Ishikawa (cell line): ENCODE data around the gene NAAA.

ENCODE experiments used
- CEBPB ChIP-seq: IDR thresholded peaks from 2 replicates; pipeline ENCODE4 v1.6.1; 2012
- CREB1 ChIP-seq: IDR thresholded peaks from 2 replicates; pipeline ENCODE4 v1.6.1; 2012; ENCODE audit warnings: low read depth
- EGR1 ChIP-seq: IDR thresholded peaks from 2 replicates; pipeline ENCODE4 v1.6.1; 2012
- EP300 ChIP-seq: IDR thresholded peaks from 2 replicates; pipeline ENCODE4 v1.6.1; 2012; ENCODE audit warnings: borderline replicate concordance
- MAX ChIP-seq: IDR thresholded peaks from 2 replicates; pipeline ENCODE4 v1.6.1; 2012
- RAD21 ChIP-seq: IDR thresholded peaks from 2 replicates; pipeline ENCODE4 v1.6.1; 2012; ENCODE audit warnings: low read depth
- REST ChIP-seq: IDR thresholded peaks from 2 replicates; pipeline ENCODE4 v1.6.1; 2012; ENCODE audit warnings: low read depth, mild to moderate bottlenecking
- TAF1 ChIP-seq: IDR thresholded peaks from 2 replicates; pipeline ENCODE4 v1.6.1; 2012; ENCODE audit warnings: low read depth, mild to moderate bottlenecking
- TCF12 ChIP-seq: IDR thresholded peaks from 2 replicates; pipeline ENCODE4 v1.6.1; 2012; ENCODE audit warnings: low read depth
- TEAD4 ChIP-seq: IDR thresholded peaks from 2 replicates; pipeline ENCODE4 v1.6.1; 2012
- USF1 ChIP-seq: IDR thresholded peaks from 2 replicates; pipeline ENCODE4 v1.6.1; 2012
- YY1 ChIP-seq: IDR thresholded peaks from 2 replicates; pipeline ENCODE4 v1.6.1; 2012; ENCODE audit warnings: low read depth
- ZBTB7A ChIP-seq: IDR thresholded peaks from 2 replicates; pipeline ENCODE4 v1.6.1; 2012; ENCODE audit warnings: low read depth

- 0 out of 2 replicates have a peak, but pooled peaks have one; percentile 29 for TF ChIP-seq ZBTB7A
- peak; percentile 1; the same call in 1 of the 2 replicates for TF ChIP-seq TCF12
- TF ChIP-seq TAF1 = no peak
- no peak; the same call in 1 of the 2 replicates for TF ChIP-seq YY1
- peak; percentile 71 for TF ChIP-seq MAX
- no peak for TF ChIP-seq REST
- no peak for TF ChIP-seq TEAD4
- TF ChIP-seq EP300 = no peak
- TF ChIP-seq RAD21 = no peak
- no peak for TF ChIP-seq EGR1
- no peak for TF ChIP-seq USF1
- TF ChIP-seq CREB1 = no peak
- no peak for TF ChIP-seq CEBPB
These were observed 722 bp downstream of the NAAA start for GRCh38 chr4:75939890-75940691.
